AG04450 (cell line): ENCODE measurements around the gene XYLB. TPM values are rescaled to one million over a fixed set of nuclear protein-coding genes. Genes with fewer than 3 reads are reported as not detected.

Experiments used
- CTCF ChIA-PET: fragments of 300-600, 350-600 bp; formaldehyde crosslinking; extraction: SDS; loops from one replicate; lab custom pipeline; 2022; ENCODE audit warnings: antibody characterized with exemption, inconsistent platforms; lab: Charles Lee
- POLR2A ChIA-PET: fragments of 350-600 bp; formaldehyde crosslinking; extraction: SDS; loops from one replicate; lab custom pipeline; 2021; ENCODE audit warnings: antibody characterized with exemption, inconsistent platforms; lab: Yijun Ruan, JAX
- DNase-seq: peaks from one replicate; pipeline ENCODE4 v3.0.0-alpha.2; 2011; ENCODE audit warnings: low read depth, low spot score
- H3K27ac ChIP-seq: one replicate; pipeline ENCODE4 v1.5.1; 2012; ENCODE audit warnings: low read depth, low read length, control low read depth
- H3K27me3 ChIP-seq: one replicate; pipeline ENCODE4 v1.6.0; 2012; ENCODE audit warnings: low read length; ENCODE audit not compliant: control insufficient read depth, insufficient read depth
- H3K4me3 ChIP-seq: 2 replicates; pipeline ENCODE4 v1.5.1; 2011; ENCODE audit warnings: mild to moderate bottlenecking, low read depth, low read length, control low read depth
- H3K9me3 ChIP-seq: 2 replicates; pipeline ENCODE4 v1.5.1; 2012; ENCODE audit warnings: low read length; ENCODE audit not compliant: control insufficient read depth, insufficient read depth
- polyA plus RNA-seq: library from polyadenylated mRNA; depleted of rRNA; stranded (reverse); fragments of >200 nt; gene quantifications from 2 replicates; pipeline ENCODE4 v1.2.3, GENCODE V29; 2011
- TF ChIP-seq, protein P1 (sequence below): IDR thresholded peaks from 2 replicates; pipeline ENCODE4 v1.5.1; 2011; ENCODE audit warnings: low read depth, low read length, control low read depth, inconsistent platforms

The XYLB gene
- polyA plus RNA-seq, 1 experiment: 4.0 TPM

GRCh38 chr3:38372214-38372601 lies 25.6 kb downstream of the XYLB start:
- POLR2A ChIA-PET: no interaction called here
- H3K4me3 ChIP-seq: no peak overlapping the region
- CTCF ChIA-PET: interaction anchor here (0.8 kb wide), 1 partner anchor 25 kb away, joined by 3 read pairs; the partner anchor contains the start of gene XYLB

GRCh38 chr3:38374221-38374620 lies 27.6 kb downstream of the XYLB start:
- TF ChIP-seq, protein P1, sequence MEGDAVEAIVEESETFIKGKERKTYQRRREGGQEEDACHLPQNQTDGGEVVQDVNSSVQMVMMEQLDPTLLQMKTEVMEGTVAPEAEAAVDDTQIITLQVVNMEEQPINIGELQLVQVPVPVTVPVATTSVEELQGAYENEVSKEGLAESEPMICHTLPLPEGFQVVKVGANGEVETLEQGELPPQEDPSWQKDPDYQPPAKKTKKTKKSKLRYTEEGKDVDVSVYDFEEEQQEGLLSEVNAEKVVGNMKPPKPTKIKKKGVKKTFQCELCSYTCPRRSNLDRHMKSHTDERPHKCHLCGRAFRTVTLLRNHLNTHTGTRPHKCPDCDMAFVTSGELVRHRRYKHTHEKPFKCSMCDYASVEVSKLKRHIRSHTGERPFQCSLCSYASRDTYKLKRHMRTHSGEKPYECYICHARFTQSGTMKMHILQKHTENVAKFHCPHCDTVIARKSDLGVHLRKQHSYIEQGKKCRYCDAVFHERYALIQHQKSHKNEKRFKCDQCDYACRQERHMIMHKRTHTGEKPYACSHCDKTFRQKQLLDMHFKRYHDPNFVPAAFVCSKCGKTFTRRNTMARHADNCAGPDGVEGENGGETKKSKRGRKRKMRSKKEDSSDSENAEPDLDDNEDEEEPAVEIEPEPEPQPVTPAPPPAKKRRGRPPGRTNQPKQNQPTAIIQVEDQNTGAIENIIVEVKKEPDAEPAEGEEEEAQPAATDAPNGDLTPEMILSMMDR: no peak
- Histone ChIP-seq H3K27ac (no peak overlapping the region), H3K4me3 (no peak overlapping the region), H3K9me3 (no peaks in the 10 kb centered on the region), H3K27me3 (no peaks in the 10 kb centered on the region)
- CTCF ChIA-PET: no interaction called here
- POLR2A ChIA-PET: no interaction called here
- DNase-seq: no peak

More at GRCh38 chr3:38372214-38372601, 25.6 kb downstream of the XYLB start:
- Histone ChIP-seq H3K27ac (no peak overlapping the region), H3K9me3 (no peaks in the 10 kb centered on the region), H3K27me3 (no peaks in the 10 kb centered on the region)
- TF ChIP-seq, protein P1: no peak
- DNase-seq: no peak

DNA sequence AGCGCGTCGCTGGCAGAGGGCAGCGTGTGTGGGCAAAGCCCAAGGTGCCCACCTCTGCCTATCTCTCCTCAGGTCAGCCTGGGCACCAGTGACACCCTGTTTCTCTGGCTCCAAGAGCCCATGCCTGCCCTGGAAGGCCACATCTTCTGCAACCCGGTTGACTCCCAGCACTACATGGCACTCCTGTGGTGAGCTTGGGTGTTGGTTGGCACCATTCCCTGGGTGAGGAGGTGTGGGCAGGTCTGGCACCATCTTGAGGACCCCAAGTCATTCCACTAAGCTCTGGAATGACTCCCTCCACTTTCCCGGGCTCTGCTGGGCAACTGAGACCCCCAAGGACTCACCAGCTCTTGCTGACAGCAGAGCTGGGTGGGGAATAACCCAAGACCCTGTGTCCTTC lies 28.5 kb downstream of the XYLB start:
- Histone ChIP-seq H3K4me3 (no peak overlapping the region), H3K9me3 (no peaks in the 10 kb centered on the region), H3K27me3 (no peaks in the 10 kb centered on the region), H3K27ac (no peak overlapping the region)
- ChIA-PET POLR2A (no interaction called here), CTCF (interaction anchor here (1.0 kb wide), 1 partner anchor 10 kb away, joined by 3 read pairs; no protein-coding TSS in a partner anchor)
- DNase-seq: no peak
- TF ChIP-seq, protein P1: no peak

GRCh38 chr3:38375488-38376097 lies 29.0 kb downstream of the XYLB start:
- Histone ChIP-seq H3K4me3 (no peak overlapping the region), H3K9me3 (no peaks in the 10 kb centered on the region), H3K27me3 (no peaks in the 10 kb centered on the region), H3K27ac (no peak overlapping the region)
- POLR2A ChIA-PET: no interaction called here
- TF ChIP-seq, protein P1: no peak
- CTCF ChIA-PET: interaction anchor here (1.0 to 1.3 kb wide), 2 partner anchors 10 to 29 kb away, joined by 3 read pairs; partner anchors contain the start of gene XYLB
- no peak for DNase-seq

- CTCF ChIA-PET: interaction anchor here (0.6 to 1.3 kb wide), 2 partner anchors 30 to 31 kb away, joined by 3 read pairs; partner anchors contain the start of gene XYLB
- Histone ChIP-seq H3K4me3 (no peak overlapping the region), H3K27ac (no peak overlapping the region), H3K27me3 (no peaks in the 10 kb centered on the region), H3K9me3 (no peaks in the 10 kb centered on the region)
- POLR2A ChIA-PET: no interaction called here
- DNase-seq: no peak
- TF ChIP-seq, protein P1: no peak
Observed at GRCh38 chr3:38376098-38376816, 29.7 kb downstream of the XYLB start.
